Measurements from ENCODE around the gene SETD4. TPM values are rescaled to one million over a fixed set of nuclear protein-coding genes. Genes with fewer than 3 reads are reported as not detected.

SETD4 gene
- total RNA-seq, 2 donors from 2014 or later, result 14.1 to 18.3 TPM

- Histone ChIP-seq H3K27me3 (replicated peaks; ENCODE audit: insufficient read depth) (no peaks in the 10 kb centered on the region), H3K36me3 (peaks cover 9% of the 10 kb centered on the region), H3K4me1 (ENCODE audit: control insufficient read depth in 1 of 2, low read depth in 2 of 2) (peaks cover 28 to 41% of the 10 kb centered on the region in 2 donors), H3K9me3 (no peaks in the 10 kb centered on the region), H3K27ac (peak overlapping the region; percentile 77 to 79), H3K4me3 (no peak overlapping the region)
- TF ChIP-seq CTCF (IDR thresholded peaks at IDR 0.05), result no peak
- ATAC-seq (ENCODE audit: insufficient number of reproducible peaks, low FRiP score, low read depth), result no peak
- no peak for DNase-seq (ENCODE audit: low spot score)
Observed at GRCh38 chr21:36068748-36069398, 8.5 kb upstream of the SETD4 start.

DNA sequence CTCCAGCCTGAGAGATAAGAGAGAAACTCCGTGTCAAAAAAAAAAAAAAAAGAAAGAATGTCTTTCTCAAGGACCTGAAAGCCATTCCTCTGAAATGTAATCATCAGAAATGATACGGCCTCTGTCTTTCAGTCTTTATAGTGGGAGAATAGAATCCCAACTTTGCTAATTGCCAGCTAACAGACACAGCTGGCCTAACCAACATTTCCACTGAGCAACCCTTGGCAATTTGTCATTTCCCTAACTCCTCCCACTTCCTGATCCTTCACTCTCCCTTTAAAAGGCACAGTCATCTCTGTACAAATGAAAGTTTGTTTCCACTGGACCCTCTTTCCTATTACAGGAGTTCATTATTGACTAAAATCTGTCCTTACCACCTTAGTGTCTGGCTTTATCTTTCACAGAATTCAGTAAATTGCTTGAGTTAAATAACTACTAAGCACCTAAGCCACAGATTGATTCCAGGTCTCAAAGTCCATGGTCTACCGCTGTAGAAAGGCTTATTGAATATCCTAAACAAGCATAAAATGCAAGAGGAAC lies 5.2 kb upstream of the SETD4 start:
- no peak for TF ChIP-seq CTCF (IDR thresholded peaks at IDR 0.05)
- H3K4me1 ChIP-seq (ENCODE audit: control insufficient read depth in 1 of 2, low read depth in 2 of 2), result peaks cover 10 to 15% of the 10 kb centered on the region in 2 donors
- H3K27ac ChIP-seq, result no peak overlapping the region
- ATAC-seq (ENCODE audit: insufficient number of reproducible peaks, low FRiP score, low read depth) (no peak), DNase-seq (ENCODE audit: low spot score) (no peak)
- H3K4me3 ChIP-seq, result no peak overlapping the region
- H3K27me3 ChIP-seq (replicated peaks; ENCODE audit: insufficient read depth), result no peaks in the 10 kb centered on the region
- H3K9me3 ChIP-seq, result no peaks in the 10 kb centered on the region
- H3K36me3 ChIP-seq, result no peaks in the 10 kb centered on the region

- peaks cover 7 to 9% of the 10 kb centered on the region in 2 donors for H3K4me1 ChIP-seq (ENCODE audit: control insufficient read depth in 1 of 2, low read depth in 2 of 2)
- H3K36me3 ChIP-seq, result no peaks in the 10 kb centered on the region
- DNase-seq (ENCODE audit: low spot score) (no peak), ATAC-seq (ENCODE audit: insufficient number of reproducible peaks, low FRiP score, low read depth) (no peak)
- no peak overlapping the region for H3K27ac ChIP-seq
- TF ChIP-seq CTCF (IDR thresholded peaks at IDR 0.05), result no peak
- H3K27me3 ChIP-seq (replicated peaks; ENCODE audit: insufficient read depth), result no peaks in the 10 kb centered on the region
- H3K4me3 ChIP-seq, result no peak overlapping the region
- no peaks in the 10 kb centered on the region for H3K9me3 ChIP-seq
Observed at GRCh38 chr21:36064085-36064460, 3.7 kb upstream of the SETD4 start.

GRCh38 chr21:36063375-36064084 lies 3.2 kb upstream of the SETD4 start:
- H3K4me1 ChIP-seq (ENCODE audit: control insufficient read depth in 1 of 2, low read depth in 2 of 2), result peaks cover 9% of the 10 kb centered on the region in 2 donors
- no peaks in the 10 kb centered on the region for H3K27me3 ChIP-seq (replicated peaks; ENCODE audit: insufficient read depth)
- no peak for TF ChIP-seq CTCF (IDR thresholded peaks at IDR 0.05)
- ATAC-seq (ENCODE audit: insufficient number of reproducible peaks, low FRiP score, low read depth), result no peak
- H3K27ac ChIP-seq, result no peak overlapping the region
- H3K36me3 ChIP-seq, result no peaks in the 10 kb centered on the region
- no peak for DNase-seq (ENCODE audit: low spot score)
- no peak overlapping the region for H3K4me3 ChIP-seq
- no peaks in the 10 kb centered on the region for H3K9me3 ChIP-seq

- ATAC-seq (ENCODE audit: insufficient number of reproducible peaks, low FRiP score, low read depth) (no peak), DNase-seq (ENCODE audit: low spot score) (no peak)
- TF ChIP-seq CTCF (IDR thresholded peaks at IDR 0.05), result no peak
- Histone ChIP-seq H3K27me3 (replicated peaks; ENCODE audit: insufficient read depth) (no peaks in the 10 kb centered on the region), H3K36me3 (peaks cover 6% of the 10 kb centered on the region), H3K4me1 (ENCODE audit: control insufficient read depth in 1 of 2, low read depth in 2 of 2) (peaks cover 9% of the 10 kb centered on the region in 2 donors), H3K27ac (no peak overlapping the region), H3K4me3 (no peak overlapping the region), H3K9me3 (no peaks in the 10 kb centered on the region)
Observed at GRCh38 chr21:36061445-36061844, 1.1 kb upstream of the SETD4 start.
